Thyroid gland (tissue), 4 donors: ENCODE results near the gene EML1.

Source experiments
- POLR2A ChIP-seq, 2 donors: fragments of 450-650 bp; IDR thresholded peaks; one replicate each; pipeline ENCODE4 v1.6.1; 2017; ENCODE audit warnings: antibody characterized with exemption in 2 of 2, mild to moderate bottlenecking in 2 of 2, moderate library complexity in 1 of 2
- TF ChIP-seq, protein P1 (sequence below), 6 experiments: fragments of 200-600 bp in 3 of 6; fragments of 450-650 bp in 3 of 6; sonication (generic) in 3 of 6; IDR thresholded peaks; one replicate each; pipeline ENCODE4 v1.5.1; 2016 to 2019; ENCODE audit warnings: antibody characterized with exemption in 6 of 6, mild to moderate bottlenecking in 2 of 6, inconsistent platforms in 1 of 6, moderate library complexity in 1 of 6

GRCh38 chr14:99763527-99764221 is 29.5 kb upstream of the EML1 start:
- TF ChIP-seq, protein P1, sequence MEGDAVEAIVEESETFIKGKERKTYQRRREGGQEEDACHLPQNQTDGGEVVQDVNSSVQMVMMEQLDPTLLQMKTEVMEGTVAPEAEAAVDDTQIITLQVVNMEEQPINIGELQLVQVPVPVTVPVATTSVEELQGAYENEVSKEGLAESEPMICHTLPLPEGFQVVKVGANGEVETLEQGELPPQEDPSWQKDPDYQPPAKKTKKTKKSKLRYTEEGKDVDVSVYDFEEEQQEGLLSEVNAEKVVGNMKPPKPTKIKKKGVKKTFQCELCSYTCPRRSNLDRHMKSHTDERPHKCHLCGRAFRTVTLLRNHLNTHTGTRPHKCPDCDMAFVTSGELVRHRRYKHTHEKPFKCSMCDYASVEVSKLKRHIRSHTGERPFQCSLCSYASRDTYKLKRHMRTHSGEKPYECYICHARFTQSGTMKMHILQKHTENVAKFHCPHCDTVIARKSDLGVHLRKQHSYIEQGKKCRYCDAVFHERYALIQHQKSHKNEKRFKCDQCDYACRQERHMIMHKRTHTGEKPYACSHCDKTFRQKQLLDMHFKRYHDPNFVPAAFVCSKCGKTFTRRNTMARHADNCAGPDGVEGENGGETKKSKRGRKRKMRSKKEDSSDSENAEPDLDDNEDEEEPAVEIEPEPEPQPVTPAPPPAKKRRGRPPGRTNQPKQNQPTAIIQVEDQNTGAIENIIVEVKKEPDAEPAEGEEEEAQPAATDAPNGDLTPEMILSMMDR (IDR thresholded peaks at IDR 0.05) = no peak
- TF ChIP-seq POLR2A (IDR thresholded peaks at IDR 0.05) = no peak
